ENCODE results near the gene STAC. TPM values are rescaled to one million over a fixed set of nuclear protein-coding genes. Genes with fewer than 3 reads are reported as not detected.

STAC gene
- total and polyA plus RNA-seq, 2 donors (not counting 3 experiments of a cell fraction or from before 2014, with no cell fraction given): 0.03 to 0.88 TPM

DNA sequence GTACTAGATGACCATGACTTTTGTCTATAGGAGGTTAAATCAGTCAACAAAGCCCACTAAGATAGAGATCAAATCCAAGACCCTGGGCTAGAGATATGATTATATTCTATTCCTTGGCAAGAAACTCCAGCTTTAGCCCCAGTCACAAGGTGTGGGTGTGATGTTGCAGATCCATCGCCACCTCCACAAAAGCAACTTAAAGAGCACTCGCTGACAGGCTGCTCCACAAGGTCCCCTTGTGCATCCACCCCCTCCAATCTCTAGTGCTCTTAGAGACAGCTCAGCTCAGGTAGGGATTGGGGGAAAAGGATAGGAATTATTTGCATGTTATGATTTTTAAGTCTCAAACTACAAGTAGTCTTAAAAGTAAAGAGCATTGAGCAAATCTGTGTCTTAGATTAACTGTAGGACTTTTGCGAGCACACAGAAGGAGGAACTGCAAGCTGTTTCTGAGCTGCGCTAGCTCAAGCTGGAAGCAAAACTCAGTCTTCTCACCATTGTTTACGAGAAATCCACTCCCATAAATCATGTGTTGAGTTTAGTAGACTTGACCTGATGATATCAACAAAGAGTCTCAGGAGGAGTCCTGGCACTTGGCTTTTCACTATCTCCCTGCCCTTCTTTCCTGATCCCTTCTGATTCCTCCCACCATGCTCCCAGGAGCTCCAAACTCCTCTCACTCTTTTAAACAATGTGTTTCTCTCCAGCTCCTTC is 177.6 kb downstream of the STAC start:
- DNase-seq (ENCODE audit: low read depth, low spot score) (no peak), FAIRE-seq (no peak)
- Histone ChIP-seq H2AFZ (ENCODE audit: low read depth, low read length) (no peak overlapping the region), H3K27ac (ENCODE audit: insufficient read depth, low read depth, low read length) (no peak overlapping the region), H3K36me3 (ENCODE audit: control insufficient read depth in 2 of 2, extremely low read depth in 1 of 2, insufficient read depth in 2 of 2, low read length in 2 of 2) (no peaks in the 10 kb centered on the region), H3K4me3 (replicated peaks in 1 of 3; ENCODE audit: insufficient read depth in 1 of 3, low read depth in 1 of 3, low read length in 3 of 3) (no peak overlapping the region), H3K27me3 (ENCODE audit: control insufficient read depth in 2 of 2, insufficient read depth in 2 of 2, low read length in 2 of 2) (no peaks in the 10 kb centered on the region), H3K79me2 (ENCODE audit: control insufficient read depth, insufficient read depth, low read length) (no peaks in the 10 kb centered on the region), H3K9me1 (replicated peaks; ENCODE audit: control insufficient read depth, extremely low read depth, insufficient read depth, low read length) (no peaks in the 10 kb centered on the region), H3K4me1 (ENCODE audit: control insufficient read depth, extremely low read depth, insufficient read depth, low read length) (no peaks in the 10 kb centered on the region), H3K9ac (replicated peaks; ENCODE audit: extremely low read depth, insufficient read depth, low read length) (no peak overlapping the region), H3K9me3 (replicated peaks; ENCODE audit: control insufficient read depth, insufficient read depth, low read length) (no peaks in the 10 kb centered on the region), H4K20me1 (replicated peaks; ENCODE audit: control insufficient read depth, extremely low read depth, insufficient read depth, low read length) (no peaks in the 10 kb centered on the region), H3K4me2 (ENCODE audit: insufficient read depth, low read length) (no peak overlapping the region)
- dilution Hi-C loops (cut with MboI; ENCODE audit: extremely low pct_ligation_motif_present, low sequenced_read_pairs): no loop called here
- CTCF ChIA-PET: no interaction called here
- no peak for TF ChIP-seq FOS (IDR thresholded peaks at IDR 0.05; ENCODE audit: borderline replicate concordance, insufficient read depth, low read length)
- TF ChIP-seq, protein P1, sequence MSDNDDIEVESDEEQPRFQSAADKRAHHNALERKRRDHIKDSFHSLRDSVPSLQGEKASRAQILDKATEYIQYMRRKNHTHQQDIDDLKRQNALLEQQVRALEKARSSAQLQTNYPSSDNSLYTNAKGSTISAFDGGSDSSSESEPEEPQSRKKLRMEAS (IDR thresholded peaks at IDR 0.05; ENCODE audit: insufficient read depth, insufficient read length): no peak
- no peak for TF ChIP-seq MYC (IDR thresholded peaks at IDR 0.05; ENCODE audit: low read depth, low read length)
- TF ChIP-seq POLR2A (IDR thresholded peaks at IDR 0.05; ENCODE audit: low read depth, low read length): no peak
- TF ChIP-seq EZH2 (IDR thresholded peaks at IDR 0.05; ENCODE audit: borderline replicate concordance, low read depth, low read length, severe bottlenecking): no peak
- no peak for TF ChIP-seq GATA2 (IDR thresholded peaks at IDR 0.05; ENCODE audit: insufficient read depth, insufficient read length, low read depth, low read length)
- no peak for TF ChIP-seq JUN (IDR thresholded peaks at IDR 0.05; ENCODE audit: borderline replicate concordance, insufficient read depth, insufficient read length, low read depth)
- intact Hi-C loops (cut with micrococcal nuclease): no loop called here
- POLR2A ChIA-PET: no interaction called here
- BruUV-seq (replicated peaks): no TSS peak

DNA sequence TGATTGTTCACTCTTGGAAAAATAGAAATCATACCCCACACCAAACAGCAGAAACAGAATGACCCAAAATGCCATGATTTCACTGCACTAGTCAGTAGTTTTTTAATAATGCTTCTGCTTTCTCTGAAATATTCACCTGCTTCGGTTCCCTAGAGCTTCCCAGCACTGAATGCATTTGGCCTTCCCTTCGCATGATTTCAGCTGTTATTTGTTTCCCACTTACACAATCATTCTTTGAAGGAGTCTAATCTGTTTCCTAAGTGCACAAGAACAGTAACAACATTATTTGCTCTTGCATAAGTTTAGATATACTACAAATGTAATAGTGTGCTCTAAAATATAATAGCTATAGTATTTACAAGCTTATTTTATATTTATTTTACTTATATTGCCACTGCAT is 178.7 kb downstream of the STAC start:
- Histone ChIP-seq H3K9ac (replicated peaks; ENCODE audit: extremely low read depth, insufficient read depth, low read length) (no peak overlapping the region), H2AFZ (ENCODE audit: low read depth, low read length) (no peak overlapping the region), H3K9me1 (replicated peaks; ENCODE audit: control insufficient read depth, extremely low read depth, insufficient read depth, low read length) (no peaks in the 10 kb centered on the region), H3K9me3 (replicated peaks; ENCODE audit: control insufficient read depth, insufficient read depth, low read length) (no peaks in the 10 kb centered on the region), H3K4me1 (ENCODE audit: control insufficient read depth, extremely low read depth, insufficient read depth, low read length) (no peaks in the 10 kb centered on the region), H3K36me3 (ENCODE audit: control insufficient read depth in 2 of 2, extremely low read depth in 1 of 2, insufficient read depth in 2 of 2, low read length in 2 of 2) (no peaks in the 10 kb centered on the region), H4K20me1 (replicated peaks; ENCODE audit: control insufficient read depth, extremely low read depth, insufficient read depth, low read length) (no peaks in the 10 kb centered on the region), H3K4me3 (replicated peaks in 1 of 3; ENCODE audit: insufficient read depth in 1 of 3, low read depth in 1 of 3, low read length in 3 of 3) (no peak overlapping the region), H3K79me2 (ENCODE audit: control insufficient read depth, insufficient read depth, low read length) (no peaks in the 10 kb centered on the region), H3K27me3 (ENCODE audit: control insufficient read depth in 2 of 2, insufficient read depth in 2 of 2, low read length in 2 of 2) (no peaks in the 10 kb centered on the region), H3K4me2 (ENCODE audit: insufficient read depth, low read length) (no peak overlapping the region), H3K27ac (ENCODE audit: insufficient read depth, low read depth, low read length) (no peak overlapping the region)
- POLR2A ChIA-PET: no interaction called here
- DNase-seq (ENCODE audit: low read depth, low spot score) (no peak), FAIRE-seq (no peak)
- no TSS peak for BruUV-seq (replicated peaks)
- intact Hi-C loops (cut with micrococcal nuclease): no loop called here
- dilution Hi-C loops (cut with MboI; ENCODE audit: extremely low pct_ligation_motif_present, low sequenced_read_pairs): no loop called here
- TF ChIP-seq POLR2AphosphoS5 (IDR thresholded peaks at IDR 0.05; ENCODE audit: insufficient read depth, low read depth, low read length): no peak
- TF ChIP-seq, protein P2, sequence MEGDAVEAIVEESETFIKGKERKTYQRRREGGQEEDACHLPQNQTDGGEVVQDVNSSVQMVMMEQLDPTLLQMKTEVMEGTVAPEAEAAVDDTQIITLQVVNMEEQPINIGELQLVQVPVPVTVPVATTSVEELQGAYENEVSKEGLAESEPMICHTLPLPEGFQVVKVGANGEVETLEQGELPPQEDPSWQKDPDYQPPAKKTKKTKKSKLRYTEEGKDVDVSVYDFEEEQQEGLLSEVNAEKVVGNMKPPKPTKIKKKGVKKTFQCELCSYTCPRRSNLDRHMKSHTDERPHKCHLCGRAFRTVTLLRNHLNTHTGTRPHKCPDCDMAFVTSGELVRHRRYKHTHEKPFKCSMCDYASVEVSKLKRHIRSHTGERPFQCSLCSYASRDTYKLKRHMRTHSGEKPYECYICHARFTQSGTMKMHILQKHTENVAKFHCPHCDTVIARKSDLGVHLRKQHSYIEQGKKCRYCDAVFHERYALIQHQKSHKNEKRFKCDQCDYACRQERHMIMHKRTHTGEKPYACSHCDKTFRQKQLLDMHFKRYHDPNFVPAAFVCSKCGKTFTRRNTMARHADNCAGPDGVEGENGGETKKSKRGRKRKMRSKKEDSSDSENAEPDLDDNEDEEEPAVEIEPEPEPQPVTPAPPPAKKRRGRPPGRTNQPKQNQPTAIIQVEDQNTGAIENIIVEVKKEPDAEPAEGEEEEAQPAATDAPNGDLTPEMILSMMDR (IDR thresholded peaks at IDR 0.05; ENCODE audit: extremely low read depth in 1 of 2, insufficient read depth in 1 of 2, low read depth in 1 of 2, low read length in 2 of 2): no peak
- no peak for TF ChIP-seq EZH2 (IDR thresholded peaks at IDR 0.05; ENCODE audit: borderline replicate concordance, low read depth, low read length, severe bottlenecking)
- no peak for TF ChIP-seq FOS (IDR thresholded peaks at IDR 0.05; ENCODE audit: borderline replicate concordance, insufficient read depth, low read length)
- no peak for TF ChIP-seq MYC (IDR thresholded peaks at IDR 0.05; ENCODE audit: low read depth, low read length)
- TF ChIP-seq POLR2A (IDR thresholded peaks at IDR 0.05; ENCODE audit: low read depth, low read length): no peak
- TF ChIP-seq JUN (IDR thresholded peaks at IDR 0.05; ENCODE audit: borderline replicate concordance, insufficient read depth, insufficient read length, low read depth): no peak
- TF ChIP-seq, protein P1 (IDR thresholded peaks at IDR 0.05; ENCODE audit: insufficient read depth, insufficient read length): no peak
- TF ChIP-seq GATA2 (IDR thresholded peaks at IDR 0.05; ENCODE audit: insufficient read depth, insufficient read length, low read depth, low read length): no peak
- CTCF ChIA-PET: no interaction called here

Data from endothelial cell of umbilical vein (primary cell).